Activated naive CD4-positive, alpha-beta T cell treated with anti-CD3 and anti-CD28 coated beads, Interleukin-2, amount 10 ng/mL, durations not matched to agents 7 days and 5 days (primary cell): Measurements from ENCODE around the gene SUMO2.
"Not testable (repeated sequence)": the region's sequence is repeated elsewhere in the genome, so short reads cannot be mapped to it uniquely, and the experiment has no call there.

Experiments
- CTCF ChIA-PET: fragments of 350-600 bp; sonication (Branson Sonifier 250); formaldehyde crosslinking; loops from one replicate; lab custom pipeline; 2021; ENCODE audit warnings: antibody characterized with exemption; lab: Charles Lee
- DNase-seq: peaks from one replicate; pipeline ENCODE4 v3.0.0-alpha.2; 2020
- H3K27ac Mint-ChIP-seq: one replicate; pipeline ENCODE4 v1.8.0; 2021; ENCODE audit warnings: mild to moderate bottlenecking, moderate library complexity, mixed read lengths
- H3K27me3 Mint-ChIP-seq: one replicate; pipeline ENCODE4 v1.8.0; 2021; ENCODE audit warnings: mild to moderate bottlenecking, mixed read lengths
- H3K36me3 Mint-ChIP-seq: one replicate; pipeline ENCODE4 v1.8.0; 2021; ENCODE audit warnings: mixed read lengths
- H3K4me1 Mint-ChIP-seq: one replicate; pipeline ENCODE4 v1.8.0; 2021; ENCODE audit warnings: mixed read lengths
- H3K4me3 Mint-ChIP-seq: one replicate; pipeline ENCODE4 v1.8.0; 2021; ENCODE audit warnings: mild to moderate bottlenecking, moderate library complexity, mixed read lengths
- H3K9me3 Mint-ChIP-seq: one replicate; pipeline ENCODE4 v1.8.0; 2021; ENCODE audit warnings: mixed read lengths

SUMO2 gene

GRCh38 chr17:75130632-75131277 lies 52.0 kb downstream of the SUMO2 start:
- CTCF ChIA-PET = interaction anchor here (0.9 to 12.7 kb wide), 9 partner anchors 10 to 169 kb away, joined by 3 to 164 read pairs (median 5); no protein-coding TSS in a partner anchor
- H3K4me1 Mint-ChIP-seq = peaks cover 36% of the 10 kb centered on the region
- H3K4me3 Mint-ChIP-seq = peak overlapping the region; percentile 88
- H3K27me3 Mint-ChIP-seq = no peaks in the 10 kb centered on the region
- peaks cover 24% of the 10 kb centered on the region for H3K36me3 Mint-ChIP-seq
- peak overlapping the region; percentile 92 for H3K27ac Mint-ChIP-seq
- peak; percentile 62 for DNase-seq
- H3K9me3 Mint-ChIP-seq = no peaks in the 10 kb centered on the region

GRCh38 chr17:75130059-75130631 lies 52.6 kb downstream of the SUMO2 start:
- Mint-ChIP-seq H3K27ac (peak overlapping the region; percentile 75), H3K27me3 (no peaks in the 10 kb centered on the region), H3K36me3 (peaks cover 21% of the 10 kb centered on the region), H3K4me3 (peak overlapping the region; percentile 88), H3K9me3 (no peaks in the 10 kb centered on the region), H3K4me1 (peaks cover 42% of the 10 kb centered on the region)
- DNase-seq = no peak
- CTCF ChIA-PET = interaction anchor here (0.8 to 12.7 kb wide), 8 partner anchors 11 to 168 kb away, joined by 3 to 164 read pairs (median 4); no protein-coding TSS in a partner anchor

- Mint-ChIP-seq H3K27me3 (no peaks in the 10 kb centered on the region), H3K27ac (peak overlapping the region; percentile 62), H3K4me1 (peaks cover 48% of the 10 kb centered on the region), H3K9me3 (no peaks in the 10 kb centered on the region), H3K4me3 (peak overlapping the region; percentile 54), H3K36me3 (peaks cover 21% of the 10 kb centered on the region)
- DNase-seq = no peak
- CTCF ChIA-PET = interaction anchor here (0.8 to 12.7 kb wide), 3 partner anchors 16 to 168 kb away, joined by 3 to 164 read pairs (median 14); no protein-coding TSS in a partner anchor
Observed at GRCh38 chr17:75129576-75129975, 53.2 kb downstream of the SUMO2 start.

- Mint-ChIP-seq H3K36me3 (peaks cover 28% of the 10 kb centered on the region), H3K27me3 (no peaks in the 10 kb centered on the region), H3K27ac (no peak overlapping the region), H3K4me3 (no peak overlapping the region), H3K9me3 (no peaks in the 10 kb centered on the region), H3K4me1 (peaks cover 55% of the 10 kb centered on the region)
- CTCF ChIA-PET = interaction anchor here (0.8 to 12.7 kb wide), 2 partner anchors 15 to 167 kb away, joined by 3 to 164 read pairs; no protein-coding TSS in a partner anchor
- no peak for DNase-seq
Observed at GRCh38 chr17:75128694-75129505, 53.9 kb downstream of the SUMO2 start.

- Mint-ChIP-seq H3K4me1 (peaks cover 56% of the 10 kb centered on the region), H3K27ac (peak overlapping the region; percentile 58), H3K36me3 (peaks cover 29% of the 10 kb centered on the region)
- not testable (repeated sequence) for H3K9me3 Mint-ChIP-seq, H3K4me3 Mint-ChIP-seq, DNase-seq, H3K27me3 Mint-ChIP-seq
- CTCF ChIA-PET = interaction anchor here (1.3 to 12.7 kb wide), 2 partner anchors 14 to 74 kb away, joined by 3 to 164 read pairs; no protein-coding TSS in a partner anchor
Observed at GRCh38 chr17:75127936-75128335, 54.8 kb downstream of the SUMO2 start.

GRCh38 chr17:75126954-75127353 lies 55.8 kb downstream of the SUMO2 start:
- H3K36me3 Mint-ChIP-seq = peaks cover 28% of the 10 kb centered on the region
- H3K4me3 Mint-ChIP-seq = no peak overlapping the region
- H3K4me1 Mint-ChIP-seq = peaks cover 51% of the 10 kb centered on the region
- peak overlapping the region; percentile 33 for H3K27ac Mint-ChIP-seq
- CTCF ChIA-PET = interaction anchor here (0.7 to 12.7 kb wide), 3 partner anchors 13 to 984 kb away, joined by 3 to 164 read pairs (median 3); no protein-coding TSS in a partner anchor
- H3K9me3 Mint-ChIP-seq = no peaks in the 10 kb centered on the region
- DNase-seq = no peak
- no peaks in the 10 kb centered on the region for H3K27me3 Mint-ChIP-seq

GRCh38 chr17:75125984-75126383 lies 56.8 kb downstream of the SUMO2 start:
- peak overlapping the region; percentile 76 for H3K27ac Mint-ChIP-seq
- DNase-seq = peak; percentile 52
- peaks cover 30% of the 10 kb centered on the region for H3K36me3 Mint-ChIP-seq
- H3K27me3 Mint-ChIP-seq = no peaks in the 10 kb centered on the region
- no peaks in the 10 kb centered on the region for H3K9me3 Mint-ChIP-seq
- peaks cover 53% of the 10 kb centered on the region for H3K4me1 Mint-ChIP-seq
- CTCF ChIA-PET = interaction anchor here (0.8 to 12.7 kb wide), 4 partner anchors 12 to 76 kb away, joined by 3 to 164 read pairs (median 5); no protein-coding TSS in a partner anchor
- H3K4me3 Mint-ChIP-seq = peak overlapping the region; percentile 26

GRCh38 chr17:75124819-75125162 lies 58.0 kb downstream of the SUMO2 start:
- Mint-ChIP-seq H3K36me3 (peaks cover 31% of the 10 kb centered on the region), H3K9me3 (no peaks in the 10 kb centered on the region), H3K4me3 (peak overlapping the region; percentile 15), H3K27me3 (no peaks in the 10 kb centered on the region), H3K4me1 (peaks cover 48% of the 10 kb centered on the region), H3K27ac (peak overlapping the region; percentile 76)
- DNase-seq = no peak
- CTCF ChIA-PET = interaction anchor here (0.8 to 12.7 kb wide), 5 partner anchors 11 to 163 kb away, joined by 3 to 164 read pairs (median 4); no protein-coding TSS in a partner anchor

GRCh38 chr17:75124041-75124818 lies 58.5 kb downstream of the SUMO2 start:
- H3K36me3 Mint-ChIP-seq = peaks cover 28% of the 10 kb centered on the region
- H3K4me3 Mint-ChIP-seq = peak overlapping the region; percentile 15
- no peaks in the 10 kb centered on the region for H3K9me3 Mint-ChIP-seq
- peaks cover 45% of the 10 kb centered on the region for H3K4me1 Mint-ChIP-seq
- H3K27ac Mint-ChIP-seq = peak overlapping the region; percentile 76
- DNase-seq = peak; percentile 64
- H3K27me3 Mint-ChIP-seq = no peaks in the 10 kb centered on the region
- CTCF ChIA-PET = interaction anchor here (0.7 to 12.7 kb wide), 6 partner anchors 11 to 281 kb away, joined by 3 to 164 read pairs (median 4); partner anchors contain the start of gene GRB2

- H3K27me3 Mint-ChIP-seq = no peaks in the 10 kb centered on the region
- no peak overlapping the region for H3K4me3 Mint-ChIP-seq
- CTCF ChIA-PET = interaction anchor here (0.6 kb wide), 1 partner anchor 44 kb away, joined by 3 read pairs; no protein-coding TSS in a partner anchor
- no peak overlapping the region for H3K27ac Mint-ChIP-seq
- no peak for DNase-seq
- H3K4me1 Mint-ChIP-seq = peaks cover 33% of the 10 kb centered on the region
- H3K9me3 Mint-ChIP-seq = no peaks in the 10 kb centered on the region
- H3K36me3 Mint-ChIP-seq = peaks cover 25% of the 10 kb centered on the region
Observed at GRCh38 chr17:75118307-75118706, 64.5 kb downstream of the SUMO2 start.

GRCh38 chr17:75116737-75117136 lies 66.0 kb downstream of the SUMO2 start:
- no peak overlapping the region for H3K4me3 Mint-ChIP-seq
- H3K27ac Mint-ChIP-seq = no peak overlapping the region
- H3K27me3 Mint-ChIP-seq = no peaks in the 10 kb centered on the region
- H3K9me3 Mint-ChIP-seq = no peaks in the 10 kb centered on the region
- peaks cover 36% of the 10 kb centered on the region for H3K4me1 Mint-ChIP-seq
- H3K36me3 Mint-ChIP-seq = peaks cover 31% of the 10 kb centered on the region
- CTCF ChIA-PET = interaction anchor here (4.9 to 6.8 kb wide), 3 partner anchors 12 to 85 kb away, joined by 107 to 164 read pairs (median 116); partner anchors contain the start of gene NT5C
- no peak for DNase-seq
